Cardiac fibroblast (primary cell): ENCODE data around the gene F8.

Experiments used
- DNase-seq, 2 donors: peaks; one replicate each; pipeline versions ENCODE4 v3.0.0 to v3.0.0-alpha.2; 2010; ENCODE audit warnings: low read depth in 2 of 2
- H3K4me3 ChIP-seq, 2 donors: replicated peaks in 1 of 2; 1 replicate in 1 of 2; 2 replicates in 1 of 2; pipeline ENCODE4 v1.5.1; 2011; ENCODE audit warnings: low read depth in 2 of 2, low read length in 2 of 2, mild to moderate bottlenecking in 2 of 2, moderate library complexity in 1 of 2
- TF ChIP-seq, protein P1 (sequence below): IDR thresholded peaks from one replicate; pipeline ENCODE4 v1.5.1; 2011; ENCODE audit warnings: low read depth, mild to moderate bottlenecking, low read length, inconsistent platforms

The F8 gene

GRCh38 chrX:155068165-155068564 lies 45.6 kb upstream of the F8 start:
- peak; percentile 51 to 66 for DNase-seq
- TF ChIP-seq, protein P1, sequence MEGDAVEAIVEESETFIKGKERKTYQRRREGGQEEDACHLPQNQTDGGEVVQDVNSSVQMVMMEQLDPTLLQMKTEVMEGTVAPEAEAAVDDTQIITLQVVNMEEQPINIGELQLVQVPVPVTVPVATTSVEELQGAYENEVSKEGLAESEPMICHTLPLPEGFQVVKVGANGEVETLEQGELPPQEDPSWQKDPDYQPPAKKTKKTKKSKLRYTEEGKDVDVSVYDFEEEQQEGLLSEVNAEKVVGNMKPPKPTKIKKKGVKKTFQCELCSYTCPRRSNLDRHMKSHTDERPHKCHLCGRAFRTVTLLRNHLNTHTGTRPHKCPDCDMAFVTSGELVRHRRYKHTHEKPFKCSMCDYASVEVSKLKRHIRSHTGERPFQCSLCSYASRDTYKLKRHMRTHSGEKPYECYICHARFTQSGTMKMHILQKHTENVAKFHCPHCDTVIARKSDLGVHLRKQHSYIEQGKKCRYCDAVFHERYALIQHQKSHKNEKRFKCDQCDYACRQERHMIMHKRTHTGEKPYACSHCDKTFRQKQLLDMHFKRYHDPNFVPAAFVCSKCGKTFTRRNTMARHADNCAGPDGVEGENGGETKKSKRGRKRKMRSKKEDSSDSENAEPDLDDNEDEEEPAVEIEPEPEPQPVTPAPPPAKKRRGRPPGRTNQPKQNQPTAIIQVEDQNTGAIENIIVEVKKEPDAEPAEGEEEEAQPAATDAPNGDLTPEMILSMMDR, result no peak
- H3K4me3 ChIP-seq, result no peak overlapping the region

DNA sequence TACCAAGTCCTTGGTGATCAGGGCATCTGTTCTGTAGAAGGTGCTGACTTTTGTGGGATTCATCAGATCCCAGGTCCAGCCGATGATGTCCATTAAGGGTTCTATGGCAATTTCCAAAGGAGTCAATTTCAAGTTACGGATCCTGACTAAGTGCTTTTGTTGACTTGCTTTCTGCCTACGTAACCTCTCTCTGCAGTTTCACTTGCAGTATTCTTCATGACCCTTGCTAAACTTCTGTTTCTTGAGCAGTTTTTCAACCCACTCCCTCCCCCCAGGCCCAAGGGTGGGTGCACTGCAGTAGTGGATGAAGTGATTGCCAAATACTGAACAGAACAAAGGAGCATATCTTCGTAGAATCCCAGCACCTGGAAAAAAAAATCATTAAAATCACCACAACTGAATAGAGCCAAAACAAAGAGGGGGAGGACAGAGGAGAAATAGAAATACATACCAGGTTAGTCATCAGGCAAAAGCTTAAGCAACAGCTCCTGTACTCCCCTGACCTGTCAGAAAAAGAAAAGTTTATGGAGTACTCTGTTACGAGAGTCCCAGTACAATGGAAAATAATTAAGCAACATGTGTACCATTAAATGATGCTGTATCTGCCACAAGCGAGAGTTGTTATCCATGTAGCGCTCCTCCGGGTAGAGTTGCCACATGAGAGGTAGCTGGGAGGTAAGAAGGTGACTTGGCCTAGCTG lies 42.7 kb upstream of the F8 start:
- peak; percentile 62 to 71 for DNase-seq
- TF ChIP-seq, protein P1, result no peak
- H3K4me3 ChIP-seq, result no peak overlapping the region

DNA sequence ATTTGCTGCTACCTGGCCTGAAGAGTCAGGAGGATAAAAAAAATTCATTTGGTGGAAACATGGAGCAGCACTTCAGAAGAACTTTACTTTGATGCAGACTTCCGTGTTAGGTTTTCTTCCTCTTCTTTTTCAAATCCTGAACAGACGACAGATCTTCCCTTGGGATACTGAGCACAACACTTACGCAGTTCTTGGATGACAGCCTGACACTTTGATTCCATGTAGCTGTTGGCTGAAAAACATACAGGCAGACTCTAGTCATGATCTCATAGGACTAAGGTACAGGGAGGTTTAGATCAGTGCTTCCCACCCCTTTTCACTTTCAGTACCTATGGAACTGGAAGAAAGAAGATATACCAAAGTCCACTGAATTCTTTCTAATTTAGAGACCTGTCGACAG lies 39.2 kb upstream of the F8 start:
- no peak overlapping the region for H3K4me3 ChIP-seq
- TF ChIP-seq, protein P1, result no peak
- peak in 1 of 2 donors; percentile 16 for DNase-seq

GRCh38 chrX:155056877-155057792 lies 34.6 kb upstream of the F8 start:
- H3K4me3 ChIP-seq, result no peak overlapping the region
- DNase-seq, result peak; percentile 81 to 85
- TF ChIP-seq, protein P1, result peak; percentile 66

- TF ChIP-seq, protein P1, result no peak
- DNase-seq, result no peak
- no peak overlapping the region for H3K4me3 ChIP-seq
These were observed 33.9 kb upstream of the F8 start for GRCh38 chrX:155056471-155056870.

DNA sequence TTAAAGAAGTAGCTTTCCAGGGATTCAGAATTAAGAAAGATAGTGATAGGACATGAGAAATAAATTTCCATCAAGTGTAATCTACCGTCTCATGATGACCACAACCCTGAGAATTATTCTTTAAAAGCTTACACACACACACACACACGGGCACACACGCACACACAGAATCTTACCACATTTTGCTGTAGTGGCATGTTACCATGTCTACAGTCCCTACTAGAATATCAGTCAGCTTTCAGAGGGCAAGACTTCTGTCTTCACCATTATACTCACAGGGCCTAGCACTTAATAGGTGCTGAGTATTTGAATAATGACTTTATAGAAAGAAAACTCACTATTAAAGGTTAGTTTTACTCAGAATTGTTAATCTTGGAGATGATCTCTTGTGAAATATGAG lies 33.0 kb upstream of the F8 start:
- TF ChIP-seq, protein P1, result no peak
- no peak overlapping the region for H3K4me3 ChIP-seq
- DNase-seq, result no peak
